GM18909 (cell line): ENCODE data around the gene BEND6.
A peak's percentile ranks its signal among the peaks of the same experiment; 100 is the strongest.

Experiments used
- ATAC-seq: cut with Tn5 transposase; IDR thresholded peaks from one replicate; pipeline ENCODE4 v1.9.1; 2021; ENCODE audit warnings: mild to moderate bottlenecking; ENCODE audit not compliant: unreplicated experiment, poor library complexity

The BEND6 gene

DNA sequence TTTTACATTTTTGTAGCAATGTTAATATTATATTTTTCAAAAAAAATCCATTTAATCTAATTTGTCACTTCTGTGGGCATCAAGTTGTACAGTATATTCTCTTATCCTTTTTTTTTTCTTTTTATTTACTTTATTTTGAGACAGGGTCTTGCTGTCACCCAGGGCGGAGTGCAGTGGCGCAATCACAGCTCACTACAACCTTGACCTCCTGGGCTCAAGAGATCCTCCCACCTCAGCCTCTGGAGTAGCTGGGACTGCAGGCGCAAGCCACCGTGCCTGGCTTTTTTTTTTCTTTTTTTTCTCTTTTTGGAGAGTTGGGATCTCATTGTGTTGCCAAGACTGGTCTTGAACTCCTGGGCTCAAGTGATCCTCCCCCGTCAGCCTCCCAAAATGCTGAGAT is 14.4 kb upstream of the BEND6 start:
- ATAC-seq = no peak

DNA sequence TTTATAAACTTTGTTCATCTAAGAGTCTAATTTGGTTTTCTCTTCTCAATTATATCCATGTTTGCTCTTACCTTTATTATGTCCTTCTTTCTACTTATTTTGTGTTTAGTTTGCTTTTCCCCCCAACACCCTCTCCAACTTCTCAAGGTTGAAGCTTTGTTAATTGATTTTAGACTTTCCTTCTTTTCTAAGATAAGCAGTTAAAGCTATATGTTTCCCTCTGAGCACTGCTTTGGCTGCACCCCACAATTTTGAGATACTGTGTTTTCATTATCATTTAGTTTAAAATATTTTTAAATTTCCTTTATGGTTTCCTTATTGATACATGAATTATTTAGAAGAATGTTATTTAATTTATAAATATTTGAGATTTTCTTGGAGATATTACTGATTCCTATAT is 13.9 kb upstream of the BEND6 start:
- ATAC-seq = no peak

DNA sequence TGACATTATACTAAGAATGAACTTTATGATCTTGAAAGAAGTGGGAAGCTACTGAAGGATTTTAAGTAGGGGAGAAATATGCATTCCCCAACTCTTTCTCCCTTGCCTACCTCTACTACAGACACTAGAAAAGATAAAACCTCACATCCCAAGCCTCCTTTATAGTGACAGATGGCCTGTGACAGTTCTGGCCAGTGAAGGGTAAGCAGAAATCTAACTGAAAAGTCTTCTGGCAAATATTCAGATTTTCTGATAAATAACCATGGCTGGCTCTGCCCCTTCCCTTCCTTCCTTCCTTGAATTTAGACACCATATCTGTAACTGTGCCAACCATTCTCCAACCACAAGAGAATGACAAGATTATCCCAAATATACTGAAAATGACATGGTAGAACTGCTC is 10.2 kb upstream of the BEND6 start:
- no peak for ATAC-seq

DNA sequence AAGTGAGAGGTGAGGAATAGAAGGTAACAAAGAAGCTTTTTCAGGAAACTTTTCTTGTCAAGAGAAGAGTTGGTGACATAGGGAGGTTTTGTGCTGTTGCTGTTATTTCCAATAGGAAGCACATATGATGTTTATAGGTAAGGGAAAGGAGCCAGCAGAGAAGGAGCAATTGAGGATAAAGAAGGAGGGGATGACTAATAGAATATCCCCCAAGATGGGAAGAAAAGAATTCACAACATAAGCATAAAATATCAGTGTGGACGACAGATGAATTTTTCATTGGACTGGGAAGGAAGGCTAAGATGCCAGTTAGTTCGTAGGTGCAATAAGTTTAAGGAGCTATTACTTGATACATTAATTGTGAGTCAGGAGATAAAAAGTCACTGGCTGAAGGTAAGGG is 8.5 kb upstream of the BEND6 start:
- ATAC-seq = no peak

DNA sequence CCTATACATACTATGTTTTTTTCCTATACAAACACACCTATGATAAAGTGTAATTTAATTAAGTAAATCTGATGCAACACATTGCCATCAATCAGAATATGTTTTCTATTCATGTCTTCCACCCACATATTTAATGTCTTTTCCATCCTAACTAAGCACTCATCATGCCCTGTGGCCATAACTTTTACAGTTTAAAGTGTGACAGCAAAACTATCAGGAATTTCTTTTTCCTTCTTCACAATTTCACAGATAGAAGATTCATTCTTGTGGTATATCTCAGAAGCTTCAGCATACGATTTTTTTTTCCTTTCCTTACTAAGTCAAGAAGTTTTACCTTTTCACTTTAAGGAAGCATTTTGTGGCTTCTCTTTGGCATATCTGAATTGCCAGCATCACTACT is 7.0 kb upstream of the BEND6 start:
- ATAC-seq = no peak

DNA sequence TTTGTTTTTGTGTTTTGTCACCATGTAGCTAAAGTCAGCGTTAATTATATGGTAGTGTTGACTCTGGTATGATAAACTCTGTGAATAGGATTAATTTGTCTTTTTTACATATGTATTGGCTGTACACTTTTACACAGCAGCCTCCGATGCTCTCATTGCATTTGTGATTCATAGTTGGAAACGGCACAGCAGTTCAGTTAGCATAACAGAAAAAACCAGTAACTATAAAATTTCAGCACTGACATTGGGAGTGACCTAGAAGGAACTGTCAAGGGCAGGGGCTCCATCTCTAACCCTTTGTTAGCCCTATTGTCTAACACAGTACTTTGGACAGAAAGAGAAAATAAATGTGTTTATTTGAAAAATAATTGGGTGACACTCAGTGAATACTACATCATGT is 5.6 kb upstream of the BEND6 start:
- ATAC-seq = no peak

DNA sequence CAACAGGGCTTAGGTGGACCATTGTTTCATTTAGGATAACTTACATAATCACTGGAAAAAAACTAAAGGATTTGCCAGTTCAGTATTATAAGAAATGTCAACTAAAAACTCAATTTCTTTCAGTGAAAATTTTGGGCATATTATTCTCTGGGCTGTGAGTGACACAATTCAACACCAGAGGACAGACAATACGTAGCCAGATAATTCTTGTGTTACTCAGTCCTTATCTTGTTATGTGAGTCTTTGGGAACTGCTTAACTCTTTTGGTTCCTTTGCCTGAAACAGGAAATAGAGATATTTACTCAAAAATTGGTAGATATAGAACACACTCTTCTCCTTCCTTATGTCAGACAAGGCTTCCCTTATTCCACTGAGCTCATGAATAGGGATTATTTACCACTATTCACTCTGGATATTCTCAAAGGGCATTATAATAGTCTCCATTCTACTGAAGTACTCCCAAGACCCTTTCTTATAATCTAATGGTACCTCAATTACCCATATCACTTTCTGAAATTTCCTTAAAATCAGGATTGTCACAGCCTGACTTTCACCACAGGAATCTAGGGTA is 4.9 kb upstream of the BEND6 start:
- ATAC-seq = no peak

DNA sequence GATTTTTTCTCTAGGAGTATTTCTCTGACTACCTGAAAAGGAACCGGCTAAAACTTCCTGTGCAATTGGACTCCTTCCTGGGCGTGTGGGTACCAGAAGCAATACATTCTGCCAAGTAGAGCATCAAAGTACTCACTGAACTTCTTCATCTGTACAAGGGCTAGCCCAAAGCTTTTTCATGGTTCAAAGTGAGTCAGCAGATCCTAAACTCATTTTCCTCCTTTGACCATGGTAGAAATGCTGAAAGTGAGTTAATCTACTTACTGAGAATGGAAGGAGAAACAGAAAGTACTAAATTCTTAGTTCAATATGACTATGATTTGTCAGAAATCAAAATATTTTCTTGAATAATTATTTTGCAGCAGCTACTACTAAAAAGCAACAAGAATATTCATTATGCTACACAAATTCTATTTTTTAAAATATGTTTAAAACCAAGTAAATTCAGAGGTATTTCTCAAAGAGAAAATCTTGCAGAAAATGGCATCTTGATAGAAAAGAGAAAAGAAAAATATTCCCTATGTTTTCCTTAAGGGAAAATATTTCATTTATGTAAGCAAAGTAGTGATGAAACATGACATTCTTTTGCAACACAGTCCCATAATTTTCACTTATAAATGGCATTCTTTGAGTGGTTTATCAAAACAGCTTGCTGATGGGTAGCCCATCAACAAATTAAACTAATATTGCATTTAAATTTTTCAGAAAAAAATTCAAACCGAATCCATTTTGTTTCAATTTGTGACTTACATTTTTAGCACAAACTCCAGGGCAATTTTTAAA is 3.7 kb upstream of the BEND6 start:
- no peak for ATAC-seq

DNA sequence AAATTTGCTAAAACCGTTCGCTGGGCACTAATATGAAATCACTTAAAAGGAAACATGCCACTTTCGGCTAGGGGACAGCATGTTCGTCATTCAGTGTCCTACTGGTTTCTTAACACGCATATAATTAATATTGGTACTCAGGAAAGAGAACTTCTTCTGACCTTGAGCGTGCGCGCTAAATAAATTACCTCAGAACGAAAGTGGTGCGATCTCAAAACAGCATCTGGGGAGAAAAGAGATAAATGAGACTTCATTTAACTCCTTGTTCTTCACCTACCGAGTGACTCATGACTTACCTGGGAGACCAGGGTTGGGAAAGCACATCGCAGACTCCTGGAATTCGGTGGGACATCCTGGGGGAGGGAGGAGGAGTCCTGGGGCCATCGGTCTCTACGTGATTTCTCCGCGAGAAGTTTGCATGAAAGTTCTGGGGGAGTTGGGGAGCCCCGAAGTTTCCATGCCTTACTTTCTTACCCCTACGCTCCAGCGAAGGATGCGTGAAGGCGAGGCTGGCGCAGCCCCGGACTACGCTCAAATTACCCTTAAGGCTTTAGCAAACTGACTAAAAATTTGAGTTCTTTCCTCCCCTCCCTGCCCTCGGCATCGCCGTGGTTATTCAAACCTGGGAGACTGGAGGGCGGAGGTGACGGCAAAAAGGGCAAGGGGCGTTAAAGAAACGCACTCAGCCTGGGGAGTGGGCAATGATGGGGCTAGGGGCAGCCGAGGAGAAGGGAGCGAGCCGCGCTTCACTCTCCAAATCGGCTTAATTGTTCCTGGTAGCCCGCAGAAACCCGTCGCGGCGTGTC is 1.1 kb upstream of the BEND6 start:
- no peak for ATAC-seq

DNA sequence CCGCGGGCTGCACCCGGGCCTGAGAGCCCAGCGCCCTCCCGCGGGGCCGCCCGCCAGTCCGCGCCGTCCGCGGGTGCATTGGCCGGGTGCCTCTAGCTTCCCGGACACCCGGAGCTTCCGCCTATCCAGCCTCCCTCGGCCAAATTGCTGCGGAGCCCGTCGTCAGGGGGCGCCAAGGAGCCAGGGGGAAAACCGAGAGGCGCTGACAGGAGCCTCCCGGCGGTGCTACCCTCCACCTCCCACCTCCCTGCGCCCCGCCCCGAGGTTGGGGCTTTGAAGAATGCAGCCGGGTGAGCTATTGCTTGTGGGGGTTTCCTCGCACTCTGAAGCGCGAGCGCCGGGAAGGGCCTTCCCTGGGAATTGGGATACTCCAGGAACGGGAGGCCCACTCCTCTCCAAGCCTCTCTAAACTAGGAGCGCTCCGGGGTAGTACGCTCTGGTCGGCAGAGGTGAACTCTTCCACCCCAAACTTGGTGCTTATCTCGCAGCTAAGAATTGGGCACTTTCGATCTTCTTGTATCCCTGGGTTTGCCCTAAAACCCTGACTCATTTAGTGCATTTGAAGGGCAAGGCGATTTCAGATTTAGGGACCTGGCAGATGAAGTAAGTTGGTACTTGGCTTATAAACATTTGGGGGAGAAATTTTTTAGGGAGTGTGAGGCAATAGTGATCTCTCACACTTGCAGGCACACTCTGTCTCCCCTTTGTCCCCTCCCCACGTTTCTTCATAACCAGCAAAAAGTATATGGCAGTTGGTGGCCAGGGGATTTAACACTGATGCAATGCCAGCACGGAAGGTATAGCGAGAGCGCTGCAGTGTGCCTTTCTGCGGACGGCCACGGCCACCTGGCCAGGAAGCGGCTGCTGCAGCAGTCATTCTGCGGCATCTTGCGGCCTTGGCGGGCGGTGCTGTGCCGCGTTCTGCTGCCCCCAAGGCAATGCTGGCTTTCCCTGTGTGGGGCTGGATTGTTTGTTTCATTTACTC is 556 bp downstream of the BEND6 start:
- ATAC-seq = peak; percentile 71

DNA sequence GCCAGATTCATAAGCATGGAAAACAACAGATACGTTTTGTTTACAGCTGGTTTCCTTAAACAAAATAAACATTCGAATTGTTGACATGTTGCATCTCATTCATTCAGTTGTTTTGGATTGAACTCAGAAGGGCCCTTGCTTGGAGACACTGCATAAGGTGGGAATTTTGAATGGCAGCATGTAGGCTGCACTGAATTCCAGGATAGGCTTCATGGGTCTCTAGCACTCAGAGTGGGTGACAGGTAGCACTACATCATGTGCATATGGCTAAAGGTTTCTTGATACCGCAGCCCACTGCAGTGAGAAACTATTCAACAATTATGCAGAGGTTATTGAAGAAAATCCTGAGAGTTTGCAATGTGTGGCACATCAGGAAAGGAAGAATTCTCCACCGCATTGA is 1.6 kb downstream of the BEND6 start:
- no peak for ATAC-seq

DNA sequence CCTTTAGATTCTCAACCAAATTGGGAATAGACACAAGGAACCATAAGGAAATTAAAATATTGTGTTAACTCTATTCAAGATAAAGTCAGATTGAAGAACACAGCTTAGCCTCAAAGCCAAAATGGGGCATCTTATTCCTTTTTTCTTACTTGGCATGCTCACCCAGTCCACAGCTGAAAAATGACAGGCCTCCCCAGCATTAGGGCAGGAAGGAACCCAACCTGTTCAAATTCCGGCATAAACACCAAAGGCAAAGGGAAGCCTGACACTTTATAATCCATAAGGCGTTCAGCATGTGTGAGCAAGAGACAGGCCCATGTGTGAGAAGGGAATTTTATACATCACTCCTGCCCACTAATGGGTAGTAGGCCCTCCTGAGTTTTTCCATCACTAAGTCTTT is 2.9 kb downstream of the BEND6 start:
- no peak for ATAC-seq

DNA sequence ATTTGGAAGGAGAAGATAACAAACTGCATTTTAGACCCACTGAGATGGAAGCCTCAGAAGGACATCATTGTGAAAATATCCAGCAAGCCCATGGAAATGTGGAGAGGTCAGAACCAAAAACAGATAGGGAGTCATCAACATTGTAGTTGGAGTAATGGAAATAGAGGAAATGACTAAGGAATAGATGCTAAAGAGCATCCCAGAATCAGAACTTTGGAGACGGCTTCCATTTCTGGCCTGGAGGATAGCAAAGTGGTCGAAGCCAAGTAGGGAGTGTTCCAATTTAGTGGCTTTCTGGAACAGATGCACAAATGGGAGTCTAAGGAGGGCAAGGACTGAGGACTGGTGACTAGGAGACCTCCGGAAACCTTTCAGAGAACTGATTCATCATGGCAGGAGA is 3.6 kb downstream of the BEND6 start:
- no peak for ATAC-seq

DNA sequence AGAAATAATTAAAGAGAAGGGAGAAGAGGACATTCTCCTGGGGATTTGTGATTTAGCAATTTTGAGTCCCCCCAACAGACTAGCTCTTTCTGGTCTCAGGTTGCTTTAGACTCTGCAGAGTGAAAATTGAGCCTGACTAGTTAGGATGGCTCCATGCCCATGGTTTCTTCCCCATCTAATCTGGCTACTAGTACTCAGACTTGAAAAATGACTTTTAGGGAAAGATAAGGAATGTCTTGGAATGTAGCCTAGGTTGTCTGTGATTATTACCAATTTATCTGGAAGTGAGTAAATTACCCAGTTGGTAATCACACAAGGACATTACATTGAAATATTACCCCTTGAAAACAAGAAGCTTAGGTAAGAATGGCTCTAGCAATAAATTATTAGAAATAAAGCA is 4.2 kb downstream of the BEND6 start:
- no peak for ATAC-seq

DNA sequence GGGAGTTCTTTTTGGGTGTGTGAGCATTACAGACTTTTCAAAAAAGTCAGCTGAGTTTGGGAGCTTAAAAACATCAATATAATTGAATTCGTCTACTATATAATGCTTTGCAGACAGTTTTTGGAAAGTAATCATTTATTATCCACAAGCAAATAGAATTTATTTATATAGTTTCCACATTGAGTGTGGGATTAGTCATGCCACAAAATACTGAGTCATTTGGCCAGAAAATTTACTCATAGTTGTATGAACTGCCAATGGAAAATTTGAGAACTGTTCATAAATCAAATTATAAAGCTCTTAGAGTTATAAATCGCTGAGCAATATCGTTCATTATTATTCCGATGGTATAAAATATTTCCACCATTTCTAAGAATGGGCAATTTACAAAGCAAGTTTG is 5.0 kb downstream of the BEND6 start:
- ATAC-seq = no peak

DNA sequence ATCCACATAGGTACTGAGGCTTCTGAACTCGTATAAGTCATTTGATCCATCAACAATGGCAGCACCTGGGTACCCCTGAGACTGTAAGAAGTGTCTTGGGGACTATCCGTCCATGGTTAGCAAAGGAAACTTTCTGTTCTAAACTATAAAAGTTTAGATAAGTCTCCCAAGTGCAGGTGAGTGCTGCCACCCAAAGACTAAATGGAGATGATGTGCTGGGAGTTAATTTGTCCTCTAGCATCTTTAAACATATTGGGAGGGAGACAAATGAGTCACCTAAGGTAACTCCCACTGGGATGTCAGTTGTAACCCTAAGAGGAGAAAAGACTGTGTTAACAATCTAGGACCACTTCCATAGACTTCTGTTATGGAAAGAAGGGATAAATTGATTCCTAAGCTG is 6.2 kb downstream of the BEND6 start:
- ATAC-seq = no peak

DNA sequence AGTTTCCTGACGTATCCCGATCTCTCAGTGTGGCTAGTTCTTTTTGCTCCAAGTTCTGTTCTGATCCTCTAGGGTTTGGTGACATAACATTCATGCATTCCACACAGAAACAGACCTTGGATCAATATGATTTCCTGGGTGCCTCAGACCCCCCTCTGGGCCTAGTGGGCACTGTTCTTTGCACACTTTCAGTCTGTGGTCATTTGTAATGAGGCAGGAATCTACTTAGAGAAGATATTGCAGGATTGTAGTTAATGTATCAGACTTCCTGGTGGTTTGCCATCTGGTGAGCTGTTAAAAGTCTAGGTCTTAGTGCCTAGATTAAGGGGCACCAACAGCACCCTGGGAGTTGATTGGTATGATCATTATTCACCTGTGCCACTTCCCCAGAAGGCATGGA is 7.5 kb downstream of the BEND6 start:
- ATAC-seq = no peak

DNA sequence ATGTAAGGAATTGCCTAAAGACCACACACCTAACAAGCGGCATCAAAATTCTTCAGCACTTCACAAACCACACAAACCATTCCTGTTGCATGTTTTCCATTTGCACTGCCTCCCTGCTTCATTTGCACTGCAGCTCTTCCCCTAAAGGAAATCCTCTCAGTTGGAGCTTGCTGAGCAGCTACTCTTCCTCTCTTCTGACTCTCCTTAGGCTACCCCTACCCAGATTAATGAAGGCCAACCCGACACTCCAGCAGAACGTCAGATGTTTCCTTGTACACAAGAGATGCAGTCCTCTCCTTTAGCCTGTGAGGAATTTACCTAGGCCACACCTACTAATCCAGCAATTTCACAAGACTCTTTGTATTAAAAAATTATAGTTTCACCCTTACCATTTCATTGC is 8.1 kb downstream of the BEND6 start:
- no peak for ATAC-seq

DNA sequence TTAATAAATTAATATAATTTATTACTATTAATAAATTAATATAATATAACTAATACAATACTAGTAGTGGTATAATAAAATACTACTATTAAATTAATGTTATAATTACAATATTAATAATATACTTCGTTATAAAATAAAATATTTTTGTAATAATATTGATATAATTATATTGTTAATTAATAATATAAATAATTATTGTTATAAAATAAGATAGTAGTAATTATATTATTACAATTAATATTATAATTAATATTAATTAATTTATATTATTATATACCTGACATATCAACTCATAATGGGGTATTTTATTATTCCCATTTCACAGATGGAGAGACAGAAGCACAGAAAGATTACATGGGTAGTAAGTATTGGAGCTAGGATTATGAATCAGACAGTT is 8.9 kb downstream of the BEND6 start:
- no peak for ATAC-seq

DNA sequence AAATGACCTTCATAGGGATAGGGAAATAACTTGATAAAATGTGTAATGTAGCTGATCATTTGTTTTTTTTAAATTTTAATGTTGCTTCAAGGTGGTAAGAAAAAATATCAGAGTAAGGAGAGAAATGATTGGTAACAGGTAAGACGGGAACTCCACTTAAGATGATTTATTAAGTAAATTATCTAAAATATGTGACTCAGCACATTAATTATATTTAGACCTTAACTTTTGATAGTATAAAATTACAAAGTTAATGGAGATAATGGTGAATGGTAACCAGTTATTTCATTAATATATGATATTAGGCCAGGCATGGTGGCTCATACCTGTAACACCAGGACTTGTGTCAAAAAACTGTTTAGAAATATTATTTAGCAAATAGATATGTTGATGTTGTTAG is 10.2 kb downstream of the BEND6 start:
- no peak for ATAC-seq
